Measurements from ENCODE around the gene SLC37A4.
A peak's percentile ranks its signal among the peaks of the same experiment; 100 is the strongest.
"Not testable (repeated sequence)": the region's sequence is repeated elsewhere in the genome, so short reads cannot be mapped to it uniquely, and the experiment has no call there.

SLC37A4 gene

DNA sequence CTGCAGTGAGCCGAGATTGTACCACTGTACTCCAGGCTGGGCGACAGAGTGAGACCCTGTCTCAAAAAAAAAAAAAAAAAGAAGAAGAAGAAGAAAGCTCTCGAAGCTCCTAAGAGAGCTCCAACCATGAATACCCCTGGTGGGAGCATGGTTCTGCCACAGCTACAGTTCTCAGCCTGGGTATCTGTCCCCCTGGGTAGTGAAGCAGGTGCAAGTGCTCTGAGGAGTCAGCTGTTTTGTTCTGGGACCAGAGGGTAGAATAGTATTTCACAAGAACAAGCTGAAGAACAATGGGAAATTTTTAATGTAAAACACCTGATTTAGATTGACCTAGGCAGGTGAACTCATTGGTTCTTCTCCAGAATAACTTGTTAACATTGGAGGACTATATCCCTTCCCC is 30.6 kb upstream of the SLC37A4 start:
- no peak overlapping the region for H3K4me3 ChIP-seq (ENCODE audit: control insufficient read depth, low read depth, low read length)
- no peak for TF ChIP-seq CTCF (conservative IDR thresholded peaks at IDR 0.05; ENCODE audit: control insufficient read depth, insufficient read depth, low read depth, low read length)
- DNase-seq (ENCODE audit: low read depth): no peak

DNA sequence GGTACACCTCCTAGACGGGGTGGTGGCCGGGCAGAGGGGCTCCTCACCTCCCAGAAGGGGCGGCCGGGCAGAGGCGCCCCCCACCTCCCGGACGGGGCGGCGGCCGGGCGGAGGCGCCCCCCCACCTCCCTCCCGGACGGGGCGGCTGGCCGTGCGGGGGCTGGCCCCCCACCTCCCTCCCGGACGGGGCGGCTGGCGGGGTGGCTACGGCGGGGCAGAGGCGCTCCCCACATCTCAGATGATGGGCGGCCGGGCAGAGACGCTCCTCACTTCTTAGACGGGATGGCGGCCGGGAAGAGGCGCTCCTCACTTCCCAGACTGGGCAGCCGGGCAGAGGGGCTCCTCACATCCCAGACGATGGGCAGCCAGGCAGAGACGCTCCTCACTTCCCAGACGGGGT is 28.5 kb upstream of the SLC37A4 start:
- not testable (repeated sequence) for DNase-seq (ENCODE audit: low read depth)

GRCh38 chr11:119057000-119057769 is 26.5 kb upstream of the SLC37A4 start, which contains the start of gene HYOU1:
TSS of gene HYOU1 (minus strand) at chr11:119057205. CDS start at chr11:119056160, 1,045 bp downstream.
- H3K4me3 ChIP-seq (ENCODE audit: control insufficient read depth, low read depth, low read length): peak within 1 kb of the TSS; percentile 81
- peak; percentile 91 for DNase-seq (ENCODE audit: low read depth)
- TF ChIP-seq CTCF (conservative IDR thresholded peaks at IDR 0.05; ENCODE audit: control insufficient read depth, insufficient read depth, low read depth, low read length): peak; percentile 12

More for the DNA sequence above, 28.5 kb upstream of the SLC37A4 start:
- not testable (repeated sequence) for H3K4me3 ChIP-seq (ENCODE audit: control insufficient read depth, low read depth, low read length)

DNA sequence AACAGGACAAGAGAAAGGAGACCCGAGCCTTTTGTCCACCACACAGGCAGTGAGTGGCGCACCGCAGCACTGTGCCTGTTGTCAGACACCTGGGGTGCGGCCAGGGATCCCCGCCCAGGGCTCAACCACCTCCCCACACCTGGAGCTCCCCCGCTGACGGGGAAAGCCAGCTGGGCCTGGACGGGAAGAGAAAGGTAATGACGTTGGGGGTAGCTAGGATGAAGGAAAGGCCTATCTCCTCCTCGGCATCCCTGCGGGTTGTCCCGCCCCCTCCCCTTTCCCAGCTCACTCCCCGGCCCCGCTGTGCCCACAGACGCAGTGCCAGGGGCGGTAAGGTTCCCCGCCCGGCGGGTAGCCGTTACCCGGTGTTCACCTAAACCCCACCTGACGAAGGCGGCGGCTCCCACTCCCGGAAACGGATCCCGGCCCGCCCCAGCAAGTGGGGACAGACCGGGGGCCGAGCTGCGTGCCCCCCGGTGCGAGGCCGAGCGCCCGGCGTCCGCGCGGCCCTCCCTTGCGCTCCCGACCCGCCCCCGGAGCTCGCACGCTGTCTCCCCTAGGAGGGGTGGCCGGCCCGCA is 25.8 kb upstream of the SLC37A4 start:
- no peak for DNase-seq (ENCODE audit: low read depth)
- TF ChIP-seq CTCF (conservative IDR thresholded peaks at IDR 0.05; ENCODE audit: control insufficient read depth, insufficient read depth, low read depth, low read length): no peak
- H3K4me3 ChIP-seq (ENCODE audit: control insufficient read depth, low read depth, low read length): peak overlapping the region; percentile 81

DNA sequence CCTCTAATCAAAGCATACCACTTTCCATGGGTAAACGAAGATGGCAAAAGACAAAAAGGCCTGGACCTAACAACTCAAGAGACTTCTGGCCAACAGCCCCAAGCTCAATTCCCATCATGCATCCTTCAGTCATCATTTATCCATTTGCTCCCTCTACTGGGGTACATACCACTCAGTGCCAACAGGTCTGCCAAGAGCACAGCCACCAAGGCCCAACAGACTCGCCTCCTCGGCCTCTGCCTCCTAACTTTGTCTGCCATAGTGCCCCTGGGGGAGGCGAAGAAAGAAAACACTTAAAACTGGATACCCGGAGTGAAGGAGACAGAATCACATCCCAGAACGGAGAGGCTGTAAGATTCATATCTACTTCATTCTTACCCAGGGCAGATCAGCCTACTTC is 25.2 kb upstream of the SLC37A4 start:
- peak; percentile 51 for DNase-seq (ENCODE audit: low read depth)
- H3K4me3 ChIP-seq (ENCODE audit: control insufficient read depth, low read depth, low read length): peak overlapping the region; percentile 81
- TF ChIP-seq CTCF (conservative IDR thresholded peaks at IDR 0.05; ENCODE audit: control insufficient read depth, insufficient read depth, low read depth, low read length): peak; percentile 5

GRCh38 chr11:119054418-119054817 is 23.7 kb upstream of the SLC37A4 start:
- H3K4me3 ChIP-seq (ENCODE audit: control insufficient read depth, low read depth, low read length): no peak overlapping the region
- no peak for DNase-seq (ENCODE audit: low read depth)
- no peak for TF ChIP-seq CTCF (conservative IDR thresholded peaks at IDR 0.05; ENCODE audit: control insufficient read depth, insufficient read depth, low read depth, low read length)

- no peak overlapping the region for H3K4me3 ChIP-seq (ENCODE audit: control insufficient read depth, low read depth, low read length)
- no peak for DNase-seq (ENCODE audit: low read depth)
- no peak for TF ChIP-seq CTCF (conservative IDR thresholded peaks at IDR 0.05; ENCODE audit: control insufficient read depth, insufficient read depth, low read depth, low read length)
Observed at GRCh38 chr11:119052163-119052814, 21.6 kb upstream of the SLC37A4 start.

Measured in fibroblast of mammary gland (primary cell).